WERI-Rb-1 (cell line): Measurements from ENCODE around the gene GOLGA6L10.
"Not testable (repeated sequence)": the region's sequence is repeated elsewhere in the genome, so short reads cannot be mapped to it uniquely, and the experiment has no call there.

Experiments
- DNase-seq: peaks from one replicate; pipeline ENCODE4 v3.0.0-alpha.2; 2020
- H3K27ac ChIP-seq: fragments of 250-450 bp; sonication (Bioruptor Pico); 2 replicates; pipeline ENCODE4 v1.5.1; 2020; ENCODE audit warnings: mild to moderate bottlenecking, moderate library complexity
- H3K27me3 ChIP-seq: fragments of 250-450 bp; sonication (Bioruptor Pico); 2 replicates; pipeline ENCODE4 v1.5.1; 2021; ENCODE audit warnings: mild to moderate bottlenecking, low read depth, moderate library complexity; ENCODE audit not compliant: insufficient read depth, severe bottlenecking
- H3K36me3 ChIP-seq: fragments of 250-450 bp; sonication (Bioruptor Pico); 2 replicates; pipeline ENCODE4 v1.5.1; 2020; ENCODE audit warnings: mild to moderate bottlenecking, moderate library complexity
- H3K4me3 ChIP-seq: 2 replicates; pipeline ENCODE4 v1.5.1; 2011; ENCODE audit warnings: low read depth, mild to moderate bottlenecking, control low read depth, low read length
- H3K9me3 ChIP-seq: fragments of 250-450 bp; sonication (Bioruptor Pico); 2 replicates; pipeline ENCODE4 v1.5.1; 2021; ENCODE audit warnings: mild to moderate bottlenecking, moderate library complexity; ENCODE audit not compliant: severe bottlenecking
- TF ChIP-seq, protein P1 (sequence below): IDR thresholded peaks from 2 replicates; pipeline ENCODE4 v1.5.1; 2011; ENCODE audit warnings: low read depth, mild to moderate bottlenecking, control low read depth, inconsistent platforms, low read length

GOLGA6L10 gene

DNA sequence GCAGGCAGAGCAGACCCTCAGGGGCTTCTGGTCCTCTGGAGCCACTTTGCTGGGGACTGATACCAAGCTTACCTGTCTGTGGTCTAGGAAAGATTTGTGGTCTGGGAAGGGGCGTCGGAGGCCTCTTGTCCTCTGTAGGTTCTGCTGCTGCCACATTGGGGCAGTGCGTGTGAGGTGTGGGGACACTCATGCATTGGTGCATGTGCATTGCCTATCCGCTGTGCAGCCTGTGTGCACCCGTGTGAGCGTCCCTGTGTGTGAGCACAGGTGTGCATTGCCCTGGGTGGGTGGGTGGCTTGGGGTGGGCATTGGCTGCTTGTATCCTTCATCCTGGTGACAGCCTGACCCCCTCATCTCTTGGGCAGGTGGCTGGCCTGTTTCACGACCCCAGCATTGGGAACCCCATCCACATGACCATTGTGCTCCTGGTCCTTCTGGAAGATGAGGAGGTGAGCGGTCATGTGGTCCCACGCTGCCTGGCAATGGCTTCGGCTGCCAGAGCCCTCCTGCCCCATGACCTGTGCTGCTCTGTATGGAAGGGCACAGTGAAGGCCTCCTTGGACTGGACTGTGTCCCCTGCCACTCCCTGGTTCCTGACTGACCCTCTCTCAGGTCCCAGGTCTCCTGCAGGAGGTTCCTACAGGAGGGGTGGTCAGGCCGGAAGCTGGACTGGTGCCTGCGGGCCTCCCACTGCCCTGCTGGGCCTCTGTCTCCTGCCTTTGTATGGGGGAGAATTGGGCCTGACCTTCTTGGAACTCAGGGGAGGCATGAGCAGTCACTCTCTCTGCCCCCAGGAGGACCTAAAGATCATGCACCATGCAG lies 45.1 kb downstream of the GOLGA6L10 start:
- TF ChIP-seq, protein P1, sequence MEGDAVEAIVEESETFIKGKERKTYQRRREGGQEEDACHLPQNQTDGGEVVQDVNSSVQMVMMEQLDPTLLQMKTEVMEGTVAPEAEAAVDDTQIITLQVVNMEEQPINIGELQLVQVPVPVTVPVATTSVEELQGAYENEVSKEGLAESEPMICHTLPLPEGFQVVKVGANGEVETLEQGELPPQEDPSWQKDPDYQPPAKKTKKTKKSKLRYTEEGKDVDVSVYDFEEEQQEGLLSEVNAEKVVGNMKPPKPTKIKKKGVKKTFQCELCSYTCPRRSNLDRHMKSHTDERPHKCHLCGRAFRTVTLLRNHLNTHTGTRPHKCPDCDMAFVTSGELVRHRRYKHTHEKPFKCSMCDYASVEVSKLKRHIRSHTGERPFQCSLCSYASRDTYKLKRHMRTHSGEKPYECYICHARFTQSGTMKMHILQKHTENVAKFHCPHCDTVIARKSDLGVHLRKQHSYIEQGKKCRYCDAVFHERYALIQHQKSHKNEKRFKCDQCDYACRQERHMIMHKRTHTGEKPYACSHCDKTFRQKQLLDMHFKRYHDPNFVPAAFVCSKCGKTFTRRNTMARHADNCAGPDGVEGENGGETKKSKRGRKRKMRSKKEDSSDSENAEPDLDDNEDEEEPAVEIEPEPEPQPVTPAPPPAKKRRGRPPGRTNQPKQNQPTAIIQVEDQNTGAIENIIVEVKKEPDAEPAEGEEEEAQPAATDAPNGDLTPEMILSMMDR: no peak
- DNase-seq: no peak
- Histone ChIP-seq H3K4me3 (no peak overlapping the region), H3K36me3 (no peaks in the 10 kb centered on the region), H3K27ac (no peak overlapping the region), H3K9me3 (no peaks in the 10 kb centered on the region), H3K27me3 (no peaks in the 10 kb centered on the region)

DNA sequence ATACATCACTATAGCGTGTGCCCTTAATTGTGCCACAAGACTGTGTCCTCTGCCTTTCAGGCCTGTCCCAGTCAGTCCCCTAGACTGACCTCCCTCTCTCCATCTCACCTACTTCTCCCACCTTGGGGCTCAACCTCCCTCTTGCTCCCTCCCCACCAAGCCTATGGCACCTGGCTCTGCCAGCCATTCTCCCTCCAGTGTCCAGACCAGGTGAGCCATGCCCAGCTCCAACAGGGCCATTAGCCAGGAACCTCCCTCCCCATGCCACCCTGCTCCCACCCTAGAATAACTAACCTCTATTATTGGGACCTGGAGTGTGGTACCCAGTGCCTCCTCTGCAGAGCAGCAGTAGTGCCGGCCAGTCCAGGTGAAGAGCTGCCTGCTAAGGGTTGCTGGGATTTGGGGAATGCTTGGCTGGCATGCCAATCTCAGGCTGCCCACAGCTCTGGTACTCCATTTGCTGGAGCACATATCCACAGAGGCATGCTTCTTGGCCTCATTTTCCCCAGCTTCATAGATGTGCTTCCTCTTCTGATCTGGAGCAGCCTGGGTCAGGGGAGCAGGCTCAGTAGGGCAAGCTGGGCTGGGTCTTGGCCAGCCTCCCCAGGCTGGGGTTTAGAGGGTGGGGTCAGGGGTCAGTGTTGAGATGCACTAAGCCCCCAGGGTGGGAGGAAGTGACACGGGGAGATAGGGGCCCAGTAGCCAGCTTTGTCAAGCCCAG lies 47.8 kb downstream of the GOLGA6L10 start:
- DNase-seq: no peak
- Histone ChIP-seq H3K27ac (no peak overlapping the region), H3K36me3 (no peaks in the 10 kb centered on the region), H3K4me3 (no peak overlapping the region), H3K27me3 (no peaks in the 10 kb centered on the region), H3K9me3 (no peaks in the 10 kb centered on the region)
- TF ChIP-seq, protein P1: no peak

DNA sequence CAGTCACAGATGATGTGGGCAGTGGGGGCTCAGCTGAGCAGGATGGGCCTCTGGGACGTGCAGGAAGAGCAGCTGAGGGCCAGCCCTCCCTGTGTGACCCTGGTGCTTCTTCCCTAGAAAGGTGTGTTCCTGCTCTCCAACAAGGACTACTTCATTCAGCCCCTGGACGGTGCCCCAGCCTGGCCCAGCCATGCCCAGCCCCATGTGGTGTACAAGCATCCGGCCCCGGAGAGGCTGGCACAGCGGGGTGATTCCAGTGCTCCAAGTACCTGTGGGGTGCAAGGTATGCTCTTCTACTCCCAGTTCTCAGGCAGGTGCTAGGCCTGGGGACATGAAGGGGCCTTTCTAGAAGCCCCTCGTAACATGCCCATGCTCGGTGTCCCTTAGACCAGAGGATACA lies 48.4 kb downstream of the GOLGA6L10 start:
- TF ChIP-seq, protein P1: no peak
- DNase-seq: no peak
- Histone ChIP-seq H3K27me3 (no peaks in the 10 kb centered on the region), H3K9me3 (no peaks in the 10 kb centered on the region), H3K36me3 (no peaks in the 10 kb centered on the region), H3K4me3 (no peak overlapping the region), H3K27ac (no peak overlapping the region)

DNA sequence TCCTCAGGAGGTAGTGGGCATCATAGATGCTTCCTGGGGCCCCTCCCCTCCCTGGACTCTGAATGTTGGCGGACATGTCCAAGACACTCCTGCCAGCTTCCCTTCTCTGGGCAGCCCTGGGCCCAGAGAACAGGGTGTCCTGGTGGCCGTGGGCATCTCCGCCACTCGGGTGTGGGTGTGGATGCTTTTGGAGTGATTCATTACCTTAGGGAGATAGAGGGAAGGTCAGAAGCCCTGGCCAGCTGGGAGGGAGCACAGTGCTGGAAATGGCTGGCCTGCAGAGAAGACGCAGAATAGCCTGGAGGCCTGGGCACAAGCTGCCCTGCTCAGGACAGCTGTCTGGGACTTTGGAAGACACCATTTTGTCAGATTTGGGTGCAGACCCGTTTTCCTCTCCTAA lies 48.9 kb downstream of the GOLGA6L10 start:
- not testable (repeated sequence) for H3K27ac ChIP-seq, H3K9me3 ChIP-seq, H3K27me3 ChIP-seq, H3K36me3 ChIP-seq, DNase-seq, H3K4me3 ChIP-seq

DNA sequence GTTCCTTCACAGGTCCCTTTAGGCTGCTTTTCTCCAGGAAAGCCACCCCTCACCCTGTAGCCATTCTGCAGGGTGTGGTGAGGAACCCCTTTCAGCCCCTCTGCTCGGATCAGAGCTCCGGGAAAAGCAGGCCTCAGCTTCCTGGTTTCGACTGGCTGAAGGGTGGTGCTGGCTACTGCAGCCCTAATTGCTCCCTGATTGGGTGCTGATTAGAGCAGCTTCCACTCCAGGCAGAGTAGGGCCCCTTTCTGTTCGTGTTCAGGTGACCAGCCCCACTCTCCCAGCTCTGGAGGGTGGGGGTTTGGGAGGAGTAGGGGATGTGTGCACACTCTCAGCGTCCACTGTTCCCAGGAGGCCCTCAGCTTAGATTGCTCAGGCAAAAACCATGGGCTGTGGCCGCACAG lies 49.8 kb downstream of the GOLGA6L10 start:
- H3K36me3 ChIP-seq, H3K4me3 ChIP-seq, H3K27ac ChIP-seq, H3K9me3 ChIP-seq, DNase-seq, H3K27me3 ChIP-seq: not testable (repeated sequence)

DNA sequence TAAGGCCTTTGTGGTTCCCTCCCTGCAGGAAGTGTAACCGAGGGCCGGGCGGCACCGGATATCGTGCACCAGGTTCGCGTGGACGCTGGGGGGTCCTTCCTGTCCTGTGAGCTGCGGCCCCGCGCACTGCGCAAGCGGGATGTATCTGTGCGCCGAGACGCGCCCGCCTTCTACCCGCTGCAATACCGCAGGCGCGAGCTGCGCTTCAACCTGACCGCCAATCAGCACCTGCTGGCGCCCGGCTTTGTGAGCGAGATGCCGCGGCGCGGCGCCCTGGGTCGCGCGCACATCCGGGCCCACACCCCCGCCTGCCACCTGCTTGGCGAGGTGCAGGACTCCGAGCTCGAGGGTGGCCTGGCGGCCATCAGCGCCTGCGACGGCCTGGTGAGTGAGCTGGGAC lies 50.8 kb downstream of the GOLGA6L10 start:
- TF ChIP-seq, protein P1: no peak
- no peak for DNase-seq
- Histone ChIP-seq H3K4me3 (no peak overlapping the region), H3K27me3 (no peaks in the 10 kb centered on the region), H3K36me3 (no peaks in the 10 kb centered on the region), H3K27ac (no peak overlapping the region), H3K9me3 (no peaks in the 10 kb centered on the region)
